GM23338 (cell line): ENCODE results near the gene SIRT4. TPM values are rescaled to one million over a fixed set of nuclear protein-coding genes. Genes with fewer than 3 reads are reported as not detected.

Experiments
- ATAC-seq: fragments of 200-7000 bp; cut with Tn5 transposase; 3 replicates; pipeline ENCODE4 v1.9.1; 2020
- DNase-seq: peaks from one replicate; pipeline ENCODE4 v3.0.0-alpha.2; 2015; ENCODE audit warnings: low spot score
- H2AFZ ChIP-seq: fragments of 200-600 bp; sonication (generic); 2 replicates; pipeline ENCODE4 v1.8.0; 2016; ENCODE audit warnings: antibody characterized with exemption, mild to moderate bottlenecking, moderate library complexity
- H3F3A ChIP-seq: fragments of 200-600 bp; sonication (generic); replicated peaks from 2 replicates; pipeline ENCODE4 v1.8.0; 2017; ENCODE audit warnings: antibody characterized with exemption, mixed run types, low read depth
- H3K27ac ChIP-seq: fragments of 200-600 bp; sonication (generic); 2 replicates; pipeline ENCODE4 v1.6.1; 2016; ENCODE audit warnings: low read depth
- H3K27me3 ChIP-seq: fragments of 200-600 bp; sonication (generic); 2 replicates; pipeline ENCODE4 v1.8.0; 2016; ENCODE audit warnings: mild to moderate bottlenecking, mixed run types, moderate library complexity; ENCODE audit not compliant: insufficient read depth
- H3K36me3 ChIP-seq: fragments of 200-600 bp; sonication (generic); 2 replicates; pipeline ENCODE4 v1.8.0; 2016; ENCODE audit warnings: mild to moderate bottlenecking; ENCODE audit not compliant: insufficient read depth
- H3K4me1 ChIP-seq: fragments of 200-600 bp; sonication (generic); 2 replicates; pipeline ENCODE4 v1.8.0; 2016; ENCODE audit warnings: mild to moderate bottlenecking, moderate library complexity; ENCODE audit not compliant: insufficient read depth
- H3K4me2 ChIP-seq: fragments of 200-600 bp; sonication (generic); 2 replicates; pipeline ENCODE4 v1.7.1; 2017; ENCODE audit warnings: mixed run types
- H3K4me3 ChIP-seq: fragments of 200-600 bp; sonication (generic); 2 replicates; pipeline ENCODE4 v1.6.1; 2016; ENCODE audit warnings: mixed run types
- H3K79me2 ChIP-seq: fragments of 200-600 bp; sonication (generic); replicated peaks from 2 replicates; pipeline ENCODE4 v1.8.0; 2017; ENCODE audit warnings: mild to moderate bottlenecking; ENCODE audit not compliant: insufficient read depth
- H3K9me2 ChIP-seq: fragments of 200-600 bp; sonication (generic); 2 replicates; pipeline ENCODE4 v1.8.0; 2017; ENCODE audit not compliant: insufficient read depth
- H4K20me1 ChIP-seq: fragments of 200-600 bp; sonication (generic); replicated peaks from 2 replicates; pipeline ENCODE4 v1.8.0; 2017; ENCODE audit warnings: mild to moderate bottlenecking; ENCODE audit not compliant: insufficient read depth
- H3K27ac Mint-ChIP-seq: 2 replicates; pipeline ENCODE4 v1.8.0; 2020; ENCODE audit warnings: inconsistent platforms, mild to moderate bottlenecking, moderate library complexity, mixed read lengths
- H3K27me3 Mint-ChIP-seq: 3 replicates; pipeline ENCODE4 v1.8.0; 2022; ENCODE audit warnings: low read depth, mild to moderate bottlenecking, moderate library complexity, mixed read lengths, inconsistent platforms; ENCODE audit not compliant: insufficient read depth, poor library complexity
- H3K36me3 Mint-ChIP-seq: 3 replicates; pipeline ENCODE4 v1.8.0; 2021; ENCODE audit warnings: low read depth, mild to moderate bottlenecking, inconsistent platforms, moderate library complexity, mixed read lengths
- H3K4me1 Mint-ChIP-seq: 3 replicates; pipeline ENCODE4 v1.8.0; 2020; ENCODE audit warnings: mild to moderate bottlenecking, inconsistent platforms, mixed read lengths
- H3K4me3 Mint-ChIP-seq: 3 replicates; pipeline ENCODE4 v1.8.0; 2021; ENCODE audit warnings: moderate library complexity, mild to moderate bottlenecking, inconsistent platforms, mixed read lengths
- H3K9me3 Mint-ChIP-seq: 3 replicates; pipeline ENCODE4 v1.8.0; 2020; ENCODE audit warnings: moderate library complexity, mild to moderate bottlenecking, inconsistent platforms, mixed read lengths
- CREB1 ChIP-seq: fragments of 250-450 bp; sonication (Bioruptor Pico); IDR thresholded peaks from 2 replicates; pipeline ENCODE4 v1.5.0; 2020; ENCODE audit warnings: low read depth, mild to moderate bottlenecking, moderate library complexity
- EZH2 ChIP-seq: fragments of 200-600 bp; sonication (generic); IDR thresholded peaks from one replicate; pipeline ENCODE4 v1.8.0; 2017; ENCODE audit warnings: antibody characterized with exemption, mild to moderate bottlenecking, low read depth; ENCODE audit not compliant: unreplicated experiment
- EZH2phosphoT487 ChIP-seq: fragments of 200-600 bp; sonication (generic); IDR thresholded peaks from one replicate; pipeline ENCODE4 v1.8.1; 2018; ENCODE audit warnings: antibody characterized with exemption; ENCODE audit not compliant: unreplicated experiment
- JUNB ChIP-seq: IDR thresholded peaks from one replicate; pipeline ENCODE4 v1.6.1; 2016; ENCODE audit warnings: antibody characterized with exemption; ENCODE audit not compliant: unreplicated experiment
- NANOG ChIP-seq: IDR thresholded peaks from 2 replicates; pipeline ENCODE4 v1.6.1; 2016; ENCODE audit warnings: antibody characterized with exemption, borderline replicate concordance
- POLR2AphosphoS5 ChIP-seq: IDR thresholded peaks from 2 replicates; pipeline ENCODE4 v1.6.1; 2016; ENCODE audit warnings: antibody characterized with exemption, low read depth
- STAT1 ChIP-seq: IDR thresholded peaks from one replicate; pipeline ENCODE4 v1.6.1; 2016; ENCODE audit warnings: antibody characterized with exemption; ENCODE audit not compliant: unreplicated experiment
- ZNF114 ChIP-seq: fragments of 250-450 bp; sonication (Bioruptor Pico); IDR thresholded peaks from 2 replicates; pipeline ENCODE4 v1.5.0; 2020; ENCODE audit warnings: mild to moderate bottlenecking, moderate library complexity
- ZNF331 ChIP-seq: fragments of 250-450 bp; sonication (Bioruptor Pico); IDR thresholded peaks from 2 replicates; pipeline ENCODE4 v1.5.0; 2020; ENCODE audit warnings: low read depth, mild to moderate bottlenecking, moderate library complexity
- ZNF462 ChIP-seq: fragments of 250-450 bp; sonication (Bioruptor Pico); IDR thresholded peaks from 2 replicates; pipeline ENCODE4 v1.5.0; 2020; ENCODE audit warnings: mild to moderate bottlenecking, moderate library complexity
- polyA plus RNA-seq: library from polyadenylated mRNA; unstranded; fragments of >200 nt; fragmentation: Nextera tagmentation; extraction: Ambion mirVana; gene quantifications from 2 replicates; pipeline ENCODE4 v1.2.1, GENCODE V29; 2016
- total RNA-seq: library from RNA; depleted of rRNA; stranded (reverse); fragments of >200 nt; shearing (Covaris generic); gene quantifications from 2 replicates; pipeline ENCODE4 v1.2.3, GENCODE V29; 2014
- TF ChIP-seq, protein P1 (sequence below), 2 experiments: fragments of 200-600 bp in 1 of 2; sonication (generic) in 1 of 2; conservative IDR thresholded peaks; 2 replicates each; pipeline versions ENCODE4 v1.5.1 to v1.6.1; 2016 to 2017; ENCODE audit warnings: antibody characterized with exemption in 2 of 2, low read depth in 2 of 2, mild to moderate bottlenecking in 2 of 2, moderate library complexity in 1 of 2
- TF ChIP-seq, protein P2 (sequence below): IDR thresholded peaks from 2 replicates; pipeline ENCODE4 v1.6.1; 2016; ENCODE audit warnings: antibody characterized with exemption

Gene SIRT4
- total and polyA plus RNA-seq, 2 experiments from 2014 or later: 2.0 to 3.0 TPM

GRCh38 chr12:120343692-120344091, 41.6 kb downstream of the SIRT4 start:
- H3K36me3 Mint-ChIP-seq: peaks cover 47% of the 10 kb centered on the region

DNA sequence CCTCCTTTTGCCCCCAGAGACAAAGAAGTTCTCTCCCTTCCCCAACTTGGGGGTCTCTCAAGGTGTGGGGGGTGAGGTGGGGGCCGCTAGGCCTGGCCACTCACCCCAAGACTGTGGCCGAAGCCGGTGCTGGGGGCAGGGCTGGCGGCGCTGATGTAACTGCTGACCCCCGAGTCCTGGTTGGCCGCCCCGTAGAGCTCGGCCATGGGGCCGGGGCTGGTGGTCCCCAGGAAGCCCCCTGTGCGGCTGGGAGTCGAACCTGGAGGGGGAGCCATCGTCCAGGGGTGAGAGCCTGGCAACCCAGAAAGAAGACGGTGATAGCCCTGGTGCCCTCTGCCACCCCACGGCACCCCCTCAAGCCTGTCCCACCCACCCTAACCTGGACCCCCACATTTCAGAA, 43.9 kb downstream of the SIRT4 start:
- peaks cover 4% of the 10 kb centered on the region; the same call in 1 of the 3 replicates for H3K4me1 Mint-ChIP-seq
- H4K20me1 ChIP-seq: no peaks in the 10 kb centered on the region
- TF ChIP-seq, protein P1, sequence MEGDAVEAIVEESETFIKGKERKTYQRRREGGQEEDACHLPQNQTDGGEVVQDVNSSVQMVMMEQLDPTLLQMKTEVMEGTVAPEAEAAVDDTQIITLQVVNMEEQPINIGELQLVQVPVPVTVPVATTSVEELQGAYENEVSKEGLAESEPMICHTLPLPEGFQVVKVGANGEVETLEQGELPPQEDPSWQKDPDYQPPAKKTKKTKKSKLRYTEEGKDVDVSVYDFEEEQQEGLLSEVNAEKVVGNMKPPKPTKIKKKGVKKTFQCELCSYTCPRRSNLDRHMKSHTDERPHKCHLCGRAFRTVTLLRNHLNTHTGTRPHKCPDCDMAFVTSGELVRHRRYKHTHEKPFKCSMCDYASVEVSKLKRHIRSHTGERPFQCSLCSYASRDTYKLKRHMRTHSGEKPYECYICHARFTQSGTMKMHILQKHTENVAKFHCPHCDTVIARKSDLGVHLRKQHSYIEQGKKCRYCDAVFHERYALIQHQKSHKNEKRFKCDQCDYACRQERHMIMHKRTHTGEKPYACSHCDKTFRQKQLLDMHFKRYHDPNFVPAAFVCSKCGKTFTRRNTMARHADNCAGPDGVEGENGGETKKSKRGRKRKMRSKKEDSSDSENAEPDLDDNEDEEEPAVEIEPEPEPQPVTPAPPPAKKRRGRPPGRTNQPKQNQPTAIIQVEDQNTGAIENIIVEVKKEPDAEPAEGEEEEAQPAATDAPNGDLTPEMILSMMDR (conservative IDR thresholded peaks at IDR 0.05; ENCODE audit: low read depth in 2 of 2): no peak
- TF ChIP-seq NANOG: no peak
- no peak for TF ChIP-seq JUNB
- TF ChIP-seq ZNF331 (CRISPR knock-in tag): no peak
- TF ChIP-seq POLR2AphosphoS5: no peak
- TF ChIP-seq EZH2phosphoT487: no peak
- no peak for TF ChIP-seq ZNF114 (CRISPR knock-in tag)
- TF ChIP-seq, protein P2, sequence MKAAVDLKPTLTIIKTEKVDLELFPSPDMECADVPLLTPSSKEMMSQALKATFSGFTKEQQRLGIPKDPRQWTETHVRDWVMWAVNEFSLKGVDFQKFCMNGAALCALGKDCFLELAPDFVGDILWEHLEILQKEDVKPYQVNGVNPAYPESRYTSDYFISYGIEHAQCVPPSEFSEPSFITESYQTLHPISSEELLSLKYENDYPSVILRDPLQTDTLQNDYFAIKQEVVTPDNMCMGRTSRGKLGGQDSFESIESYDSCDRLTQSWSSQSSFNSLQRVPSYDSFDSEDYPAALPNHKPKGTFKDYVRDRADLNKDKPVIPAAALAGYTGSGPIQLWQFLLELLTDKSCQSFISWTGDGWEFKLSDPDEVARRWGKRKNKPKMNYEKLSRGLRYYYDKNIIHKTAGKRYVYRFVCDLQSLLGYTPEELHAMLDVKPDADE: no peak
- TF ChIP-seq STAT1: no peak
- no peak for TF ChIP-seq ZNF462 (CRISPR knock-in tag)
- no peak for TF ChIP-seq EZH2
- TF ChIP-seq CREB1 (CRISPR knock-in tag): no peak

More at GRCh38 chr12:120343692-120344091, 41.6 kb downstream of the SIRT4 start:
- no peak for TF ChIP-seq STAT1
- TF ChIP-seq POLR2AphosphoS5: no peak
- no peak for TF ChIP-seq JUNB
- Histone ChIP-seq H3K4me1 (no peaks in the 10 kb centered on the region), H2AFZ (no peak overlapping the region), H3K9me2 (no peaks in the 10 kb centered on the region), H3K4me2 (no peak overlapping the region), H3K36me3 (no peaks in the 10 kb centered on the region), H4K20me1 (no peaks in the 10 kb centered on the region), H3K27me3 (no peaks in the 10 kb centered on the region), H3F3A (no peaks in the 10 kb centered on the region), H3K27ac (no peak overlapping the region), H3K79me2 (no peaks in the 10 kb centered on the region), H3K4me3 (no peak overlapping the region)
- peaks cover 4% of the 10 kb centered on the region; the same call in 1 of the 3 replicates for H3K4me1 Mint-ChIP-seq
- H3K9me3 Mint-ChIP-seq: peaks cover 7% of the 10 kb centered on the region; the same call in 1 of the 3 replicates
- H3K27me3 Mint-ChIP-seq: peaks cover 27% of the 10 kb centered on the region
- DNase-seq: no peak
- H3K27ac Mint-ChIP-seq: no peak overlapping the region
- no peak for ATAC-seq
- H3K4me3 Mint-ChIP-seq: no peak overlapping the region

More for the DNA sequence above, 43.9 kb downstream of the SIRT4 start:
- Histone ChIP-seq H3F3A (no peaks in the 10 kb centered on the region), H3K4me3 (no peak overlapping the region), H3K9me2 (no peaks in the 10 kb centered on the region), H3K27me3 (no peaks in the 10 kb centered on the region), H2AFZ (no peak overlapping the region), H3K4me2 (no peak overlapping the region), H3K27ac (no peak overlapping the region), H3K79me2 (no peaks in the 10 kb centered on the region), H3K4me1 (no peaks in the 10 kb centered on the region), H3K36me3 (no peaks in the 10 kb centered on the region)
- ATAC-seq (no peak), DNase-seq (no peak)
- Mint-ChIP-seq H3K27ac (no peak overlapping the region), H3K4me3 (no peak overlapping the region), H3K27me3 (peaks cover 22% of the 10 kb centered on the region), H3K36me3 (peaks cover 57% of the 10 kb centered on the region), H3K9me3 (no peaks in the 10 kb centered on the region; the same call in 2 of the 3 replicates)
